Mammary epithelial cell (primary cell): ENCODE measurements around the gene STK33.
"Not testable (repeated sequence)": the region's sequence is repeated elsewhere in the genome, so short reads cannot be mapped to it uniquely, and the experiment has no call there.

Experiments used
- CTCF ChIP-seq, 2 donors: IDR thresholded peaks in 1 of 2; conservative IDR thresholded peaks in 1 of 2; 2 replicates each; pipeline ENCODE4 v1.5.1; 2011 to 2012; ENCODE audit warnings: inconsistent platforms in 2 of 2, low read length in 2 of 2, mild to moderate bottlenecking in 2 of 2, control low read depth in 1 of 2, low read depth in 1 of 2; ENCODE audit not compliant: insufficient read depth in 1 of 2; ENCODE audit errors: extremely low read depth in 1 of 2
- EZH2 ChIP-seq: IDR thresholded peaks from 2 replicates; pipeline ENCODE4 v1.6.1; 2012; ENCODE audit warnings: low read length, inconsistent platforms, borderline replicate concordance

- not testable (repeated sequence) for TF ChIP-seq CTCF (conservative IDR thresholded peaks at IDR 0.05 in 1 of 2, IDR thresholded peaks at IDR 0.05 in 1 of 2; ENCODE audit: extremely low read depth in 1 of 2, insufficient read depth in 1 of 2, low read depth in 1 of 2, low read length in 2 of 2); EZH2
Measured at GRCh38 chr11:8467356-8467755, 126.7 kb downstream of the STK33 start.
